Suprapubic skin (tissue), 4 donors: Measurements from ENCODE around the gene KCTD4.

Experiments used
- CTCF ChIP-seq, 2 donors: fragments of 200-600 bp in 1 of 2; fragments of 450-650 bp in 1 of 2; sonication (generic) in 1 of 2; IDR thresholded peaks; one replicate each; pipeline ENCODE4 v1.5.1; 2016 to 2019; ENCODE audit warnings: antibody characterized with exemption in 2 of 2, mild to moderate bottlenecking in 1 of 2, moderate library complexity in 1 of 2
- EP300 ChIP-seq: sonication (generic); formaldehyde crosslinking; IDR thresholded peaks from one replicate; pipeline ENCODE4 v1.6.1; 2017; ENCODE audit warnings: antibody characterized with exemption
- POLR2A ChIP-seq, 2 donors: fragments of 450-650 bp; IDR thresholded peaks; one replicate each; pipeline ENCODE4 v1.6.1; 2017; ENCODE audit warnings: antibody characterized with exemption in 2 of 2, mild to moderate bottlenecking in 2 of 2, moderate library complexity in 2 of 2
- POLR2AphosphoS5 ChIP-seq, 3 donors: sonication (generic); formaldehyde crosslinking; IDR thresholded peaks; one replicate each; pipeline ENCODE4 v1.6.1; 2017; ENCODE audit warnings: antibody characterized with exemption in 3 of 3

GRCh38 chr13:45222516-45222915, 21.7 kb upstream of the KCTD4 start:
- no peak for TF ChIP-seq CTCF (IDR thresholded peaks at IDR 0.05)
- no peak for TF ChIP-seq EP300
- no peak for TF ChIP-seq POLR2A (IDR thresholded peaks at IDR 0.05)
- TF ChIP-seq POLR2AphosphoS5 (IDR thresholded peaks at IDR 0.05): no peak
